Activated CD4-positive, alpha-beta T cell treated with anti-CD3 and anti-CD28 coated beads for 48 hours (primary cell): Measurements from ENCODE around the gene PACS1.
"Not testable (repeated sequence)": the region's sequence is repeated elsewhere in the genome, so short reads cannot be mapped to it uniquely, and the experiment has no call there.

Experiments
- DNase-seq: peaks from one replicate; pipeline ENCODE4 v3.0.0-alpha.2; 2020

The PACS1 gene

GRCh38 chr11:66069715-66070603, at the start of gene PACS1:
TSS of gene PACS1 (plus strand) at chr11:66070272. CDS start at chr11:66070487, 215 bp downstream.
- DNase-seq, result peak; percentile 74

- no peak for DNase-seq
Measured at GRCh38 chr11:66020618-66021357, 49.3 kb upstream of the PACS1 start.

- peak; percentile 88 for DNase-seq
Measured at GRCh38 chr11:66022401-66023185, 47.5 kb upstream of the PACS1 start.

- not testable (repeated sequence) for DNase-seq
Measured at GRCh38 chr11:66023186-66023440, 47.0 kb upstream of the PACS1 start.

- no peak for DNase-seq
Measured at GRCh38 chr11:66026017-66026529, 44.0 kb upstream of the PACS1 start, which contains the start of gene CATSPER1. TSS of gene CATSPER1 (minus strand) at chr11:66026479. CDS start at chr11:66026379, 100 bp downstream.

- no peak for DNase-seq
Measured at GRCh38 chr11:66032957-66033735, 36.9 kb upstream of the PACS1 start.

GRCh38 chr11:66035653-66036333, 34.3 kb upstream of the PACS1 start:
- DNase-seq, result no peak

GRCh38 chr11:66036334-66036710, 33.8 kb upstream of the PACS1 start:
- DNase-seq, result no peak

GRCh38 chr11:66037327-66037726, 32.7 kb upstream of the PACS1 start:
- no peak for DNase-seq

GRCh38 chr11:66039765-66040164, 30.3 kb upstream of the PACS1 start:
- no peak for DNase-seq

GRCh38 chr11:66042227-66042995, 27.7 kb upstream of the PACS1 start:
- DNase-seq, result no peak

- no peak for DNase-seq
Measured at GRCh38 chr11:66042996-66043906, 26.8 kb upstream of the PACS1 start.

GRCh38 chr11:66044757-66045156, 25.3 kb upstream of the PACS1 start:
- DNase-seq, result peak; percentile 34

- DNase-seq, result peak; percentile 89
Measured at GRCh38 chr11:66045177-66045639, 24.9 kb upstream of the PACS1 start.

GRCh38 chr11:66046901-66047300, 23.2 kb upstream of the PACS1 start:
- DNase-seq, result no peak

- no peak for DNase-seq
Measured at GRCh38 chr11:66047541-66048365, 22.3 kb upstream of the PACS1 start.

GRCh38 chr11:66048547-66049323, 21.3 kb upstream of the PACS1 start, which contains the start of gene GAL3ST3:
TSS of gene GAL3ST3 (minus strand) at chr11:66049161. CDS start at chr11:66045415, 3,746 bp downstream.
- no peak for DNase-seq
